HG02943 (cell line): ENCODE results near the gene SIGLEC5.
"Not testable (repeated sequence)": the region's sequence is repeated elsewhere in the genome, so short reads cannot be mapped to it uniquely, and the experiment has no call there.

Source experiments
- ATAC-seq: cut with Tn5 transposase; IDR thresholded peaks from one replicate; pipeline ENCODE4 v1.9.1; 2021; ENCODE audit warnings: mild to moderate bottlenecking, low read depth, moderate library complexity; ENCODE audit not compliant: unreplicated experiment

Gene SIGLEC5, protein sequence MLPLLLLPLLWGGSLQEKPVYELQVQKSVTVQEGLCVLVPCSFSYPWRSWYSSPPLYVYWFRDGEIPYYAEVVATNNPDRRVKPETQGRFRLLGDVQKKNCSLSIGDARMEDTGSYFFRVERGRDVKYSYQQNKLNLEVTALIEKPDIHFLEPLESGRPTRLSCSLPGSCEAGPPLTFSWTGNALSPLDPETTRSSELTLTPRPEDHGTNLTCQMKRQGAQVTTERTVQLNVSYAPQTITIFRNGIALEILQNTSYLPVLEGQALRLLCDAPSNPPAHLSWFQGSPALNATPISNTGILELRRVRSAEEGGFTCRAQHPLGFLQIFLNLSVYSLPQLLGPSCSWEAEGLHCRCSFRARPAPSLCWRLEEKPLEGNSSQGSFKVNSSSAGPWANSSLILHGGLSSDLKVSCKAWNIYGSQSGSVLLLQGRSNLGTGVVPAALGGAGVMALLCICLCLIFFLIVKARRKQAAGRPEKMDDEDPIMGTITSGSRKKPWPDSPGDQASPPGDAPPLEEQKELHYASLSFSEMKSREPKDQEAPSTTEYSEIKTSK

DNA sequence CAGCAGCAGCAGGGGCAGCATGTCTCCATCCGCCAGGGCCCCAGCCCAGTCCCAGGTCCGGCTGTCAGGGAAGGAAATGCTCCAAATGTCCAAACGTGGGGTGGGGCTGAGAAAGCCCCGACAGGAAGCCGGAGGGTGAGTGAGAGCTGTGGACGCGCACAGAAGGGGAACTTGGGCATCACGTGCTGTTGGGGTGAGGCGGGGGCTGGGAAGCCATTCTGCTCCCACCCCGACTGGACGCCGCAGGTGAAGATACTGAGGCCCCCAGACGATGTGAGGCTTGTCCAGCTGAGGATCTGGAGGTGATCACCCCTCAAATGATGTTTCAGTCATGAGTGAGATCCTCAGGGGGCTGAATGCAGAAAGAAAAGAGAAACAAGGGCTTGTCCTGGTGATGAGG is at the start of gene SIGLEC5:
TSS of gene SIGLEC5 (minus strand) at position 87 of the 400 bp plus-strand sequence. CDS start at position 21, 66 bp downstream.
- not testable (repeated sequence) for ATAC-seq

DNA sequence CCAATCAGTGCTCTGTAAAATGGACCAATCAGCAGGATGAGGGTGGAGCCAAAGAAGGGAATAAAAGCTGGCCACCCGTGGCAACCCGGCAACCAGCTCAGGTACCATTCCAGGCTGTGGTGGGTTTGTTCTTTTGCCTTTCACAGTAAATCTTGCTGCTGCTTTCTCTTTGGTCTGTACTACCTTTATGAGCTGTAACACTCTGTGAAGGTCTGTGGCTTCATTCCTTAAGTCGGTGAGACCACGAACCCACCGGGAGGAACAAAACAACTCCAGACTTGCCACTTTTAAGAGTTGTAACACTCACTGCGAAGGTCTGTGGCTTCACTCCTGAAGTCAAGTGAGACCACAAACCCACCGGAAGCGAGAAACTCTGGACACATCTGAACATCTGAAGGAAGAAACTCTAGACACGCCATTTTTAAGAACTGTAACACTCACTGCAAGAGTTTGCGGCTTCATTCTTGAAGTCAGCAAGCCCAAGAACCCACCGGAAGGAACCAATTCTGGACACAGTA is 46.4 kb upstream of the SIGLEC5 start:
- no peak for ATAC-seq

DNA sequence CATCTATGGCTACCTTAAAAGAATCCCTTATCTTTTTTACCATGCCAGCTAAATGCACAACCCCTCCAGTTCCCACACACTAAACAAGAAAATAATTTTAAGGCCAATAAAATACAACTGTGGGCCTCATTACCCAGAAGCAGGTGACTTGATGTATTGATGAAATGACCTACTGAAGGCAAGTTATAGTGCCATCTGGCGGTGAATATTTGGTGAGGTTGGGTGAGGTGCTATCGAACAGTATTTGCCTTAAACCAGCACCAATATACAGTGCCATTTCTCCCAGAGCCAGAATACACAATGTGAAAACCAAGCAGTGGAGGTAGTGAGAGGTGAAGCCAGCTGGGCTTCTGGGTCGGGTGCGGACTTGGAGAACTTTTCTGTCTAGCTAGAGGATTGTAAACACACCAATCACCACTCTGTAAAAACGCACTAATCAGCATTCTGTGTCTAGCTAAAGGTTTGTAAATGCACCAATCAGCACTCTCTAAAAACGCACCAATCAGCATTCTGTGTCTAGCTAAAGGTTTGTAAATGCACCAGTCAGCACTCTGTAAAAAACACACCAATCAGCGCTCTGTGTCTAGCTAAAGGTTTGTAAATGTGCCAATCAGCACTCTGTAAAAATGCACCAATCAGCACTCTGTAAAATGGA is 45.8 kb upstream of the SIGLEC5 start:
- not testable (repeated sequence) for ATAC-seq

DNA sequence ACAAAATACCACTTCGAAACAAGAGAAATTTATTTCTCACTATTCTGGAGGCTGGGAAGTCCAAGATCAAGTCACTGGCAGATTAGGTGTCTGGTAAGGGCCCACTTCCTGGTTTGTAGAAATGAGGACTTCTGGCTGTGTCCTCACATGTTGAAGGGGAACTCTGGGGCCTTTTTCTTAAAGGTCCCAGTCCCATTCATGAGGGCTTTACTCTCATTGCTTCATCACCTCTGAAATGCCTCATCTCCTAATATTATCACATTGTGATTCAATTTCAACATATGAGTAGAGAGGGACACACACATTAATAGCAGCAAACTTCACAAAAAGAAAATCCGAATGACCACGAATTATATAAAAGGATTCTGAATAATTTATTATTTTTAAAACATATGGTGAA is 38.0 kb upstream of the SIGLEC5 start:
- no peak for ATAC-seq

DNA sequence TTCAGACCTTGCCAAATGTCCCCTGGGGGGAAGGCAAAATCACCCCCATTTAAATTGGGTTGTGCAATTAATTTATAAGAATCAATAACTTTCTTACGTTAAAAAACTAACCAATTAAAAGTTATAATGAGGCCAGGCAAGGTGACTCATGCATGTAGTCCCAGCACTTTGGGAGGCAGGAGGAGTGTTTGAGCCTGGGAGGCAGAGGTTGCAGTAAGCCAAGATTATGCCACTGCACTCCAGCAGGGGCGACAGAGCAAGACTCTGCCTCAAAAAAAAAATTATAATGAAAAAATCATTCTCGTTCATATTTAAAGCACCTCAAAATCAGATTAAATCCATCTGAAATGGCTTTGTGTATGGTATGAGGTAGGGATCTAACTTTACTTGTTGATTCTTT is 34.8 kb upstream of the SIGLEC5 start:
- no peak for ATAC-seq

DNA sequence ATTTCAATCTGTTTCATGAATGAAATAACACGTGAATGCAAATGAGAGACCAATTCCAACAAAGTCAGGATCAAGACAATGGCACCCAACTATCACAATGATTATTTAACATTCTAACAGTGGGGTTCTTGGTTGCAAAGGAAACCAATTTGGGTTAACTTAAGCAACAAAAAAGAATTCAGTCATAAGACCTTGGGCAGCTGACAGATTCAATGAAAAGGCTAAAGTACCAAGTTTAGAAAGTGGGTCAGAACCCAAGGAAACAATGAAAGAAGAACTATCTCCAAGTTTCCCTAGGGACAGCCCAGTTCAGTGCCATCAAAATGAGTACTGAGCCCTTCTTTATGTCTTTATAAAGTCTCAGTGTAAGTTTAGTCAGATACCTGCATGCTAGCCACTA is 33.9 kb upstream of the SIGLEC5 start:
- ATAC-seq, result no peak

DNA sequence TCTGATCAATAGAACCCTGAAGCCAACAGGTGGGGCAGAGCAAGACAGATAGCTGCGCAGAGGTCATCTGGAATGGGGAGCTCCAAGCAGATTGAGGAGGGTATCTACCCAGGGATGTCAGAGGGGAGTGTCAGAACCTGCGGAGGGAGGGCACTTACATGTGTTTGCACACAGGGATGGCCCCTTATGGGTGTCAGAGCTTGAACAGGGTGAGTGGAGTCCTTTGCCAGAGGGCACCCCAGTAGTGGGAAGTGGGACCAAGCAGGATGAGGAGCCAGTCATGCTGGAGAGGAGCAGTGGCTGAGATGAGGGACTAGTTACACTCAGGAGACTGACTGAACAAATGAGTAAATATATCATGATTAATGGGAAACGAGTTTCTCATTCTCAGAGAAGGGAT is 33.4 kb upstream of the SIGLEC5 start:
- no peak for ATAC-seq

DNA sequence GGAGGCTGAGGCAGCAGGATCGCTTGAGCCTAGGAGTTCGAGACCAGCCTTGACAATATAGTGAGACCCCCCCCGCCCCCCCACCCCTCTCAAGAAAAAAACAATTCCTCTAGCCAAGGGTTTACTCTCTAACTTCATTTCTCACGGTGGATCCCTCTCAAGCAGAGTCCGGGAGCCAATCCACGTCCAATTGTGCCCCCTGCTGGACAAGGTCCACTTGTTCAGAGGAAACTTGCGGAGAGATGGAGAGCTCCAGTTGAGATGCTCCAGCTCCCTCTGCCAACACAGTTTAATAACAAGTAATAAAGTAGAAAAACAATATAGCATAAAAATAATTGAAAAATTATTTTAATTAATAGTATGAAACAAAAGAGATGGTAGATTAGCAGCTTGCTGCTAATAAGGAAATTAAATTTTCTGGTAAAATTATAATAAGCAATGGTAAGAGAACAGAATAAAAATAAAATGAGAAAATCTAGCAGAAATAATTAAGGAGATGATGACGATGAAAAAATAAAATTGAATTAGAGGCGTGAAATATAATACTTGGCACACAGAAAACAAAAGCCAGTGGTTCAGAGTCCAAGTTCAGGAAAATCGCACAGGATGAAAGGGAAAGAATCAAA is 30.9 kb upstream of the SIGLEC5 start:
- no peak for ATAC-seq

DNA sequence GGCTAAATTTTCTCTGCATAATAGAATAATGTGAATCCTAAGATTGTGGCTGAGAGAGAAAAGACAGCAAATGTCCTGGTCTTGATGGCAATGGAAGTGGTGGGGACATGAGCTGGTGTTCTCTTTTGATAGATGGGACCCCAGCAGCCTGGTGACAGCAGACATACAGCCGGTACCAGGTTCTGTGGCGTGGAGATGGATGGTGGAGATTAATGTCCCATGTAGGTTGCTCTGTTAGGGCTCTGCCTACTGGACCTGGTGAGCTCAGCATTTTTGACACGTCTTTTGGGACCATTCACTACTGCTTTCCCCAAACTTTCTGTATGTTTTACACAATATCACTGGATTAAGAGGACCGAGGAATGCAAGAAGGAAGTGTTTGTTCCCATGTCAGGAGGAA is 24.6 kb upstream of the SIGLEC5 start:
- no peak for ATAC-seq

DNA sequence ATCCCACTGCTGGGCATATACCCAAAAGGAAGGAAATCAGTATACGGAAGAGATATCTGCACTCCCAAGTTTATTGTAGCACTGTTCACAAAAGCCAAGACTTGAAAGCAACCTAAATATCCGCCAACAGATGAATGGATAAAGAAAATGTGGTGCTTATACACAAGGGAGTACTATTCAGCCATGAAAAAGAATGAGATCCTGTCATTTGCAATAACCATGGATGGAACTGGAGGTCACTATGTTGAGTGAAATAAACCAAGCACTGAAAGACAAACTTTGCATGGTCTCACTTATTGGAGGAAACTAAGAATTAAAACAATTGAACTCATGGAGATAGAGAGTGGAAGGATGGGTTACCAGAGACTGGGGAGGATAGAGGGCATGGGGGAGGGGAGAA is 23.0 kb upstream of the SIGLEC5 start:
- no peak for ATAC-seq

DNA sequence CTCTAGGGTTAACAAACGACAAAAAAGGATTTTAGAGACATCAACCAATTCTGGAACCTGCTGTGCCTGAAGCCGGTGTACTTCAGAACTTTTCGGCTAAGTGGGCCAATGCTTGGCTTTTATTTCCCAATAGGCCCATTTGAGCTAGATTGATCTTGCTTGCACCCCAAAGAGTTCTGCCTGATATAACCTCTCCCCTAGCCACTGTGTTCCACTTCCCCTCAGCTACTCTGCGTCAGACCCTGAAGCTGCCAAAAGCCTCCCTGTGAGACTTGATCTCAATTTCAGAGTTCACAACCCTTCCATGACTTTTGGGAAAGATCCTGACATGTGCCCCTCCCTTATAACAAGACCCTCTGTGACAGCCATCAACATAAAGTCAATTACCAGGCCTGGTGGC is 22.1 kb upstream of the SIGLEC5 start:
- no peak for ATAC-seq

DNA sequence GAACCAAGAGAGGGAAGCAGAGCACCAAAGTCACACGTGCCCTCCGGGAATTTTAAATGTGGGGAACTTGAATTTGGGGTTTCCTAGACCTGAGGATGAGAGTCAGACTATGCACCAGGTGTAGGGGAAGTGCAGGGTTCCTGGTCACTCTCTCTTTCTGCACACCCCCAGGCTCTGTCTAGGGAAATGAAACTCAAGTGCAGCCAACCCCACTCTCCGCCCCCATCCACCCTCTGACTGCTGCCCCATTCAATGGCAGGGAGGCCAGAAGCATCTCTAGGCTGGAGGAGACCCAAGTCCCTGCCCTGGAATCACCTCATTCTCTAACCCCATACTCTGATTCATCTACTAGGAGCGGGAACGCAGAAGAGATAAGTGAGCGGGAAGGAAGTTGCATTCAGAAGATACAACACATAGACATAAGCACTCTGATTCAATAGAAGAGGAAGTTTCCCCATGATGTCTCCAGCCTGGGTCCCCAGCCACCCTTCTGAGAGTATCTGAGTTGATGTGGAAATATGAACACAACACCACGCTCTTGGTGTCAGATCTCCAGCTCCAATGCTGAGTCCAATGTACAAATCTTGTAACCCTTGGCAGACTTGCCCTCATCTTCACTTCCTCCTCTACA is 21.1 kb upstream of the SIGLEC5 start:
- no peak for ATAC-seq

DNA sequence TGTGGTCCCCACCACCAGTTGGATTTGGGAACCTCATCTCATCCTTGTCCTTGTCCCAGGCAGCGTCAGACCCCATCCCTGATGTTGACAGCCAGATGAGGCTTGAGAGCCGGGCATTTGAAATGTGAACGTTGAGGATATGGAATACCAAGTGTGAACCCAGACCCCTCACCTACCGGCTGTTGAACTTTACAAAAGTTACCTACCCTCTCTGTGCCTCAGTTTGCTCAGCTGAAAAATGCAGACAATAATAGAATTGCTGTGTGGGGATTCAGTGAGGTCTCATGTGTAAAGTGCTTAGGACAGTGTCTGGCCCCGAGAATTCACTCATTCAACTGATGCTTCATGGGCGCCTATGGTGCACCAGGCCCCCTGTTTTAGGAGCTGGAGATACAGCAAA is 17.1 kb upstream of the SIGLEC5 start:
- no peak for ATAC-seq

DNA sequence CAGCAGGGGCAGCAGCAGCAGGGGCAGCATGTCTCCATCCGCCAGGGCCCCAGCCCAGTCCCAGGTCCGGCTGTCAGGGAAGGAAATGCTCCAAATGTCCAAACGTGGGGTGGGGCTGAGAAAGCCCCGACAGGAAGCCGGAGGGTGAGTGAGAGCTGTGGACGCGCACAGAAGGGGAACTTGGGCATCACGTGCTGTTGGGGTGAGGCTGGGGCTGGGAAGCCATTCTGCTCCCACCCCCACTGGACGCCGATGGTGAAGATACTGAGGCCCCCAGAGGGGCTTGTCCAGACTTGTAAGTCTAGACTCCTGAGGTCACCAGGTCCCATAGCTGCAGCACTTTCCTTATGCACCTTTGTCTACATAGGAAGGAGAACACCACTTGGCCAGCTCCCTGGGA is 16.5 kb upstream of the SIGLEC5 start, which contains the start of gene SIGLEC14:
TSS of gene SIGLEC14 (minus strand) at position 96 of the 400 bp plus-strand sequence. CDS start at position 30, 66 bp downstream.
- ATAC-seq, result not testable (repeated sequence)

DNA sequence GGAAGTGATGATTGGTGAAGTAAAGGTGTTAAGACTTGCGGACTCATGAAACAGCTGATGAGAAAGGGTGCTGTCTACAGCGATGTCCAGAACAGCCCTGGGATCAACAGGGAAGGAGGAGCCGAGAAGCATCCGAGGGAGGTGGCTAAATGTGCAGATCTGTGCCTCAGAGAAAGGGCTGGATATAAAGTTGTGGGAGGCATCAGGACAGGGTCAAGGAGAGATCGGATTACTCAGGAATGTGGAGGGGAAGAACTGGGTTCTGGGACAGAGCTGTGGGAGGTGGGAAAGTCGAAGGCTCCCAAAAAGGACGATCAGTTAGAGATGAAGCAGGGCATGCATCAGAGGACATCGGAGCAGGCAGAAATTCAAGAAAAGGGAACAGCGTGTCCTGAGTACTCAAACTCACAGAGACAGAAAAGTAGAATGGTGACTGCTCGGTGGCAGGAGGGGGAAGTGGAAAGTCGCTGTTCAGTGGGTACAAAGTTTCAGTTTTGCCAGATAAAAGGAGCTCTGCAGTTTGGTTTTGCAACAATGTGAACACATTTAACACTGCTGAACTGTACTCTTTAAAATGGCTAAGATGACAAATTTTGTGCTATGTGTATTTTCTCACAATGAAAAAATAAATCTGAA is 14.6 kb upstream of the SIGLEC5 start:
- no peak for ATAC-seq

DNA sequence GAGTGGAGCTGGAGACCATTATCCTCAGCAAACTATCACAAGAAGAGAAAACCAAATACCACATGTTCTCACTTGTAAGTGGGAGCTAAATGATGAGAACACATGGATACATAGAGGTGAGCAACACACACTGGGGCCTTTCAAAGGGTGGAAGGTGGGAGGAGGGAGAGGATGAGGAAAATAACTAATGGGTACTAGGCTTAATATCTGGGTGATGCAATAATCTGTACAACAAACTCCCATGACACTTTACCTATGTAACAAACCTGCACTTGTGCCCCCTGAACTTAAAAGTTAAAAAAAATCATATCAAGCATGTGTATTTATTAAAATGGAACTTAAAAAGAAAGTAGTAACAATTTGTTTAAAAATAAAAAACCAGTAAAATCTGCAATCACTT is 11.4 kb upstream of the SIGLEC5 start:
- ATAC-seq, result no peak

DNA sequence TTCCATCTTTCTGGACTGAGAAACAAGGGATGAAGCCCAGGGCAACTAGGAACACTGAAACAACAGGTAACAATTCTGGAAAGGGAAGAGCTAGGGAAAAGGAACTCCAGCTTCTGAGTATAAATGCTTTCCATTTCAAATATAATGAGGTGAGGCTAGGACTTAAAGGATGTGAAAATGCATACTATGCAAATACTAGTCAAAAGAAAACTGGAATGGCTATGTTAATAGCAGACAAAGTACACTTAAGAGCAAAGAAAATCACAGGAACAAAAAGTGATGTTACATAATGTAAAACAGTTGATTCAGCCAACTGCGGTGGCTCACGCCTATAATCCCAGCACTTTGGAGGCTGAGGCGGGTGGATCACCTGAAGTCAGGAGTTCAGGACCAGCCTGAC is 10.2 kb upstream of the SIGLEC5 start:
- no peak for ATAC-seq

DNA sequence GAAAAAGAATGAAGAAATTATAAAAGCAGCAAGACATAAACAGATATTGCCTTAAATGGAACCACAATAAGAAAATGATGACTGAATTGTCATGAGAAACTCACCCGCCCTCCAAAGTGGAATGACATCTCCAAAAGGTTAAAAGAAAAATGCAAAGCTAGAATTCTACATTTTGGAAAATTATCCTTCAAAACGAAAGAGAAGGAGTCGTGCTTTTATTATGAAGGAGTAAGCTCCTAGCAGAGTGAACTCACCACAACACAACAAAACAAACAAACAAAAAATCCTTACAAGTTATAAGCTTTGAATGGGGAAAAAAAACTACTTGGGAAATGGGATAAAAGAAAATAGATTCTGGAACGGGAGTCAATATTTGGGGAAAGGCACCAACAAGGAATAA is 9.7 kb upstream of the SIGLEC5 start:
- ATAC-seq, result no peak

DNA sequence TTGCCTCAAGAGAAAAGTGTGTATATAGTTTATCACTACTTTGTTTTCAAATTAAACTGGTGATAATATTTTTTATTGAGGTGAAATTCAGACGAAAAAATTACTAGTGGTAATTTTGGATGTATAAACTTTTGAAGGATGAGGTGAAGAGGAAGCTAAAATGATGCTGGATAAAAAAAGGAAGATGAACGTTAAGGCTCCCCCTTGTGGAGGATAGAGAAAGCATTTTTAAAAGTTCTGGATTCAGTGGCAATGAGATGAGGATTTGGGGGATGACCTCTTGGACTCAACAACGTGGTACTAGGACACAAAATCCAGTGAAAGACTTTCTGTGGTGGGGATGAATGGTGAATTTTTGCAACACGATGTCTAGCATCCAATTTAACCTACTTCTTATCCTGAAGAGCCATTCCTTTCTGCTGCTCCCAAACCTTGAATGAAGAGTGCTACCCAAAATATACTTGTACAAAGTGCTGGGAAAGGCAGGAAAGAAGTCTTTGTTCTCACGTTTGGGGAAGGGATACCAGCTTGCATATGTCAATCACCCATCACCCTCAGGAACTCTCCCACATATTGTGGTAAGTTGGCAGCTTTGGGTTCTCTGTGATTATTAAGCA is 7.3 kb upstream of the SIGLEC5 start:
- no peak for ATAC-seq

DNA sequence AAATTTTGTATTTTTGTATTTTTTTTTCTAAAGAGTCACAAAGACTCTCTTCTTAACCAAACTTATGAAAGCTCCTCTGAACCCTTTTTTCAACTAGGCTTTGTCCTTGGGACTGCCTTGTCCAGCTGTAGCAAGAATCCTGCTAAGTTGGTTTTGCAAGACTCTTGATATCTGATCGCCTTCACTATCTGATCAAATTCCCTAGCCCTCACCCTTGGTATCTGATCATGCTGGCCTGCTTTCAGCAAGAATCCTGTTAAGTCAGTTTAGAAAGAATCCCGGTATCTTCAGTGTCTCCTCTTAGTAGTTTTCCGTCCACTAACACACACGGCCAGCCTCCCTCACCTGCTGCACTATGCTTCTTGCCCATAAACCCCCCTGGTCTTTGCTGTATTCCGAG is 1.9 kb upstream of the SIGLEC5 start:
- ATAC-seq, result no peak
